CD4-positive, alpha-beta T cell treated with Interleukin-17A for 4 hours (primary cell): ENCODE data around the gene ATOH8.
A peak's percentile ranks its signal among the peaks of the same experiment; 100 is the strongest.

ENCODE experiments used
- DNase-seq: peaks from one replicate; pipeline ENCODE4 v3.0.0-alpha.2; 2020; ENCODE audit warnings: mixed read lengths

The ATOH8 gene

GRCh38 chr2:85736456-85737355 is 17.1 kb upstream of the ATOH8 start:
- no peak for DNase-seq

- DNase-seq, result no peak
These were observed 16.3 kb upstream of the ATOH8 start for GRCh38 chr2:85737481-85737880.

- no peak for DNase-seq
These were observed 15.8 kb upstream of the ATOH8 start for GRCh38 chr2:85737961-85738360.

- DNase-seq, result no peak
These were observed 13.6 kb upstream of the ATOH8 start for GRCh38 chr2:85740193-85740592.

GRCh38 chr2:85741211-85741832 is 12.5 kb upstream of the ATOH8 start:
- DNase-seq, result no peak

GRCh38 chr2:85741833-85742455 is 11.8 kb upstream of the ATOH8 start:
- no peak for DNase-seq

- DNase-seq, result no peak
These were observed 10.3 kb upstream of the ATOH8 start for GRCh38 chr2:85743304-85743978.

- no peak for DNase-seq
These were observed 9.7 kb upstream of the ATOH8 start for GRCh38 chr2:85744055-85744454.

GRCh38 chr2:85744741-85745601 is 8.8 kb upstream of the ATOH8 start:
- no peak for DNase-seq

- no peak for DNase-seq
These were observed 8.2 kb upstream of the ATOH8 start for GRCh38 chr2:85745619-85746018.

- DNase-seq, result no peak
These were observed 7.3 kb upstream of the ATOH8 start for GRCh38 chr2:85746321-85747004.

GRCh38 chr2:85747441-85747840 is 6.3 kb upstream of the ATOH8 start:
- no peak for DNase-seq

- no peak for DNase-seq
These were observed 5.6 kb upstream of the ATOH8 start for GRCh38 chr2:85748039-85748734.

GRCh38 chr2:85748985-85749875 is 4.6 kb upstream of the ATOH8 start:
- DNase-seq, result no peak

GRCh38 chr2:85750587-85751575 is 2.9 kb upstream of the ATOH8 start:
- peak; percentile 57 for DNase-seq

GRCh38 chr2:85751627-85752026 is 2.2 kb upstream of the ATOH8 start:
- DNase-seq, result no peak

- DNase-seq, result no peak
These were observed 711 bp upstream of the ATOH8 start for GRCh38 chr2:85753035-85753524.

GRCh38 chr2:85754313-85755095 is 713 bp downstream of the ATOH8 start:
- no peak for DNase-seq
